GM13977 (cell line): ENCODE data around the gene TOMM40L.

Experiments used
- DNase-seq: peaks from one replicate; pipeline ENCODE4 v3.0.0; 2012; ENCODE audit warnings: low spot score
- in situ Hi-C: fragments of 300-500 bp; cut with MboI; formaldehyde crosslinking; loops from one replicate; pipeline ENCODE4 v1.12.0; 2022; ENCODE audit warnings: low sequenced_read_pairs, low pct_unique_long_range_greater_than_20kb, mixed read lengths, inconsistent platforms; ENCODE audit not compliant: unreplicated experiment
- TF ChIP-seq, protein P1 (sequence below): IDR thresholded peaks from 2 replicates; pipeline ENCODE4 v1.5.1; 2012; ENCODE audit warnings: mild to moderate bottlenecking, control low read depth; ENCODE audit not compliant: insufficient read depth; ENCODE audit errors: extremely low read depth, missing control alignments

TOMM40L gene

DNA sequence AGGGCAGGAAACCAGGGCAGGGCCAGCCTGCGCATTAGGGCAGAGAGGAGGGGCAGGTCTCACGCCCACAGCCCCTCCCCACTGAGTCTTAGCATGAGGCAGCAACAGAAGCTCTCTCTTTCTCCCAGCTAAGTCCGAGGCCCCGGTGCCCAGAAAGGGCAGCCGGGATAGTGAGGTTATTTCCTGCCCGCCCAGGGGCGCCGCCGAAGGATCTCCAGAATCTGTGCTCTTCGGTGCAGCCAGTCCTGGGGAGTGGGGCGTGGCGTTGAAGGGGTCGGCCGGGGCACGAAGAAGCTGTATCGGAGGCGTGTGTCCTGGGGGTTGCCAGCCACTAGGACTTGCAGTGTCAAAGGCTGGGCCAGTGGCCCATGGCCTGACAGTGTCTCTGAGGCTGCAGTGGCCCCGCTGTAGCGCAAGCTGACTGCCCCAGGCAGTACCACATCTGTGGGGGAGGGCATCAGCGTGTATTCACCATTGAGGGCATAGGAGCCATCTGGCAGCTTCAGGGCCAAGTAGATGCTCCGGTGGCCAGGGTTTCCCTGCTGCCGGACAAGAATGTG is 34.8 kb upstream of the TOMM40L start:
- in situ Hi-C loops, result loop anchor here (25.0 kb wide), 1 partner anchor 521 kb away; the partner anchor contains the start of genes FCRLA and FCRLB
- DNase-seq, result no peak
- TF ChIP-seq, protein P1, sequence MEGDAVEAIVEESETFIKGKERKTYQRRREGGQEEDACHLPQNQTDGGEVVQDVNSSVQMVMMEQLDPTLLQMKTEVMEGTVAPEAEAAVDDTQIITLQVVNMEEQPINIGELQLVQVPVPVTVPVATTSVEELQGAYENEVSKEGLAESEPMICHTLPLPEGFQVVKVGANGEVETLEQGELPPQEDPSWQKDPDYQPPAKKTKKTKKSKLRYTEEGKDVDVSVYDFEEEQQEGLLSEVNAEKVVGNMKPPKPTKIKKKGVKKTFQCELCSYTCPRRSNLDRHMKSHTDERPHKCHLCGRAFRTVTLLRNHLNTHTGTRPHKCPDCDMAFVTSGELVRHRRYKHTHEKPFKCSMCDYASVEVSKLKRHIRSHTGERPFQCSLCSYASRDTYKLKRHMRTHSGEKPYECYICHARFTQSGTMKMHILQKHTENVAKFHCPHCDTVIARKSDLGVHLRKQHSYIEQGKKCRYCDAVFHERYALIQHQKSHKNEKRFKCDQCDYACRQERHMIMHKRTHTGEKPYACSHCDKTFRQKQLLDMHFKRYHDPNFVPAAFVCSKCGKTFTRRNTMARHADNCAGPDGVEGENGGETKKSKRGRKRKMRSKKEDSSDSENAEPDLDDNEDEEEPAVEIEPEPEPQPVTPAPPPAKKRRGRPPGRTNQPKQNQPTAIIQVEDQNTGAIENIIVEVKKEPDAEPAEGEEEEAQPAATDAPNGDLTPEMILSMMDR, result no peak

DNA sequence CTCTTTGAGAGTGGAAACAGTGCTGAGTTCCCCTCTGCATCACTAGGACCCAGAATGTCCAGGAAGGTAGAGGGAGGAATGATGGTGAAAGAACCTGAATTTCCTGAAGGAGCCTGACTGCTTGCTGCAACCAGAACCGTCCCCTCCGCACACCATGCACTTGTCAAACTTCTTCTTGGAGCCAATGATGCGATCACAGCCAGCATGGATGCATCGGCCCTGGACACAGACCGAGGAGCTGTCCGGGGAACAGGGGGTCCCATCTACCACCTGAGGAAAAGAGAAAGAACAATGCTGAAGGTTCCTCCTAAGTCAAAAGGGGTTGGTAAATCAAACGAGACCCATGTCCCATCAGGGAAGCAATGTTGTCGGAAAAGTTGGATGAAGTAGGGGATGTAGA is 33.9 kb upstream of the TOMM40L start:
- TF ChIP-seq, protein P1, result no peak
- DNase-seq, result no peak
- in situ Hi-C loops, result loop anchor here (25.0 kb wide), 1 partner anchor 520 kb away; the partner anchor contains the start of genes FCRLA and FCRLB

DNA sequence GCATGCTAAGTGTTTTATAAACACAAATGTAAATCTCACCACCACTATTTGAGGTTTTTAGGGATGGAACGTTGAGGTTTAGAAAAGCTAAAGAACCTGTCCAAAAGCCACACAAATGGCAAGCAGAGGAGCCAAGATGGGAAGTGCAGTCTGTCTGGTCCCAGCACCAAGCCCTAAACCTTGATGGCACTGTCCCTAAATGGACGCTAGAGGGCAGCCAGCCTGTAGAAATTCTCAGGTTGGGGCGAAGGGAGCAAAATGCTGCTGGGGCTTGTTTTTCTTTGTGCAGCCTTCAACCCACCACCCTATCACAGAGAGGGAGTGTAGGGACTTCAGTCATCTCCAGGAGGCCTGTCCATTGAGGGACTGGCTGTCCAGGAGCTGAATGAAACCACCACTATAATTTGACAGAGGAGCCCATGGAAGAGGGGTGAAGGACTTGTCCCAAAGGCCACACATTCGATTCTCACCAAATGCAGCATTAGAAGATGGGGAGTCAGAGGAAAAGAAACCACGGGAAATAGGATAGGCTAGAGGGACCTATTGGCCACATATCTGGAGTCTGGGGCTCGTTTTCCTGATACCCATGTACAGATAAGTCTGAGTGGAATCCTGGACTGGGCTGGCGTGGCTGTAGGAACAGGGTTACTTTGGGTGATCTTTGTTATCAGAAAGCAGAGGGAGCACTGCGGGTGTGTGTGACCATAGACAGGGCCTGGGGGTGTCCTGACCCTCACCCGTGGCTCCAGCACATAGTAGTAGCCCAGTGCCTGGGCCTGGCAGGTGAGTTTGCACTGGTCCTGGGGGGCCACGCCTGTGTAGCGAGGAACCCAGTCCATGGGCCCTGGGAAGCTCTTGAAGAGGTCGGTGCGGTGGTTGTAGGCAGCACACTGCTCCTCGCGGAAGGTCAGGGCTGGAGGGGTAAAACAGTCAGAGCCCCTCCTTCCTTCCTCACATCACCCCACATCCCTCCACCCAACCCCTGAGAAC is 33.1 kb upstream of the TOMM40L start:
- in situ Hi-C loops, result loop anchor here (25.0 kb wide), 1 partner anchor 520 kb away; the partner anchor contains the start of genes FCRLA and FCRLB
- TF ChIP-seq, protein P1, result peak; percentile 93

DNA sequence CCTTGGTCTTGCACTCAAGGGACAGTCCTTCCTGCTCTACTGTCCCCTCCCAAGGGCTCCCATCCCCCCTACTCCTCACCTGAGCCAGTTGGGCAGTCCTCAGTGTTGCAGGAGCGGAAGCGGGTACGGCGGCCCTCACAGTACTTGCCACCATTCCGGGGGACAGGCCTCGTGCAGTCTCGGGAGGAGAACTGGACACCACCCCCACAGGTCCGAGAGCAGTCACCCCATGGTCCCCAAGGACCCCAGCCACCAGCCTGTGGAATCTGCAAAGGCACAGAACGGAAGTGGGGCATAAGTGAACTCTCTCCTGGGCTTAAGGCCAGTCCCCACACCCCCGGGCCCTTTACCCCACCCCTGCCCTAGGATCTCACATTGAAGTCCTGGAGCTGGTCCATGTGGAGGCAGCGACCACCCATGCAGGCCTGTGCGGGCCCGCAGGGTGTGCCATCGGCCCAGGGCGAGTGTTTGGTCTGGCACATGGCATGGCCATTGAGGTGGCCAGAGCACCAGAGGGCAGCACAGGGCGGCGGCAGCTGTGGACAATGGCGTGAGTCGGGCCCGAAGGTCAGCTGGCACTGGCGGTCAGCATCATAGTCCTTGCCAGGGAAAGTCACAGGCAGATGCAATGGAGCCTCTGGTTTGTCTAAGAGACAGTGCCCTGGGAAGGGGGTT is 32.2 kb upstream of the TOMM40L start:
- no peak for DNase-seq
- in situ Hi-C loops, result loop anchor here (25.0 kb wide), 1 partner anchor 519 kb away; the partner anchor contains the start of genes FCRLA and FCRLB
- TF ChIP-seq, protein P1, result no peak

More for the DNA sequence above, 33.1 kb upstream of the TOMM40L start:
- DNase-seq, result peak; percentile 87

DNA sequence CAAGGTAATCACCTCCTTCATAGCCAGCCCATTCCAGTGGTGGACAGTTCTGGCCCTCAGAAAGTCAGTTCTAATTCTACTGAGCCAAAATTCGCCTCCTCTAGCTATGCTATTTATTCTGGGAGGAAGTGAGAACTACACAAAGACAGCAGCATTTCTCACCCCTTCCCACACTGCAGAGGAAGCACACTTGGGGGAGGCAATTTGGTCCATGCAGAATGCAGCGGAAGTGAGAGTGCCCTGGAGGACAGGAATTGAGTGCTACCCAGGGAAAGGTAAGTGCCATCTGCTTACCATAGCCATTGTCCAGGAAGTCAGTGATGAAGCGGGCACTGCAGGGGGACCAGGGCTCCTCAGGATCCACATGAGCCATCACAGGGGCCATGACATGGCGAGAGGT is 30.7 kb upstream of the TOMM40L start:
- in situ Hi-C loops, result loop anchor here (25.0 kb wide), 1 partner anchor 517 kb away; the partner anchor contains the start of genes FCRLA and FCRLB
- DNase-seq, result no peak
- TF ChIP-seq, protein P1, result no peak

DNA sequence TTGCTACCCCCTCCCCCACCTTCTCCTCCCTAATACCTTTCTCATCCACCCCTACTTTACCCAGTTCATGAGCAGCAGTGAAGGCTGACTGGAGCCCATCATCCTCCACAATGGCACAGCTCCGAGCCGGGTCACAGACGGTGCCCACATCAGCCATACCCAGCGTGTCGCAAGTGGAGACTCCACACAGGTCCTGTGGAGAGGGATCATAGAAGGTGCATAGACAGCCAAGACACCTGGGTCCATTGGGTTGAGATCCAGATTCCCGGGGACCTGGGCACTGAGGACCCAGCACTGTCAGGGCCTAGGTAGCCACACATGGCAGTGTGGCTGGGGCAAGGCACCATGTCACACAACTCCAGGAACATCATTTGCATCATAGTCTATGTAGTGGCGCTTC is 29.7 kb upstream of the TOMM40L start:
- in situ Hi-C loops, result loop anchor here (25.0 kb wide), 1 partner anchor 516 kb away; the partner anchor contains the start of genes FCRLA and FCRLB
- TF ChIP-seq, protein P1, result no peak
- no peak for DNase-seq
